ENCODE results near the gene ACR.
A peak's percentile ranks its signal among the peaks of the same experiment; 100 is the strongest.

Gene ACR

DNA sequence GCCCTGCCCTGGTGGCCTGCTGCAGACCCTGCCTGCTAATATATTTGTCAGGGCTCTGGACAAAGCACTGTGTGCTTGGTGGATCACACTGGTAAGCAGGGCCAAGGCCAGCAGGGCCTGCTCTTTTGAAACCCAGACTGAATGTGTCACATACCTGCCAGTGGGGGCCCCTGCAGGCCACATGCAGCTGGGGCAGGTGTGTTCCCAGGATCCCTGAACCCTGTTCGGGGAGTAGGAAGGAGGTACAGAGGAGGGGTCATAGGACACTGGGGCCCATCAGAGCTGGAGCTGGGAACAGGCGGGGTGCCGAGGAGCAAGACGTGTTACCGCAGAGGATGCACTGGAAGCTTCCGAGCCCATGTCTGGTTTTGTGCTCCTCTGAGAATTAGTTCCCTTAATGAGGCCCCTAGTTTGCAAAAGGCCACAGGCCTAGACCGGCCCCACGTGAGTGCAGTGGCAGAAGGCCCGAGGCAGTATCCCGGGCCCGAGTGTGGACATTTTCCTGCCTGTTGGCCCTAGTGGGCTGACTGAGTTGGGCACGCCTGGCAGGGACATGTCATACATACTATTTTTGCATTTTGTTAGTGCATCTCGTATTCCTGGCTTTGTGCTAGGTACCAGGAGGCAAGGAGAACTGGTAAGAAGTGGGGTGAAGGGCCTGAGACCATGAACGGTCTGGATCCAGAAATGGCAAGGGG, 11.2 kb upstream of the ACR start:
- no peak overlapping the region for H2AK5ac ChIP-seq (ENCODE audit: low read length, severe bottlenecking)
- no peak overlapping the region for H2BK15ac ChIP-seq (ENCODE audit: low read depth, poor library complexity, severe bottlenecking)
- no peak overlapping the region for H4K8ac ChIP-seq (ENCODE audit: low read length)
- H3K23ac ChIP-seq (ENCODE audit: low read length in 2 of 2) = no peak overlapping the region
- no peak overlapping the region for H2BK5ac ChIP-seq (ENCODE audit: low read depth, low read length, poor library complexity, severe bottlenecking)
- no peak overlapping the region for H4K91ac ChIP-seq (ENCODE audit: low read length)
- H2AFZ ChIP-seq (ENCODE audit: low read depth, low read length) = no peak overlapping the region
- H3K18ac ChIP-seq (ENCODE audit: low read depth in 1 of 2, low read length in 2 of 2) = no peak overlapping the region
- no peak for DNase-seq
- no peaks in the 10 kb centered on the region for H3K79me1 ChIP-seq (replicated peaks; ENCODE audit: low read length, poor library complexity, severe bottlenecking)
- no peak overlapping the region for H3K9ac ChIP-seq (ENCODE audit: low read length)
- H3K4me3 ChIP-seq (ENCODE audit: insufficient read depth in 1 of 2, low read depth in 1 of 2, low read length in 2 of 2) = no peak overlapping the region
- peaks cover 5% of the 10 kb centered on the region for H3K4me1 ChIP-seq (ENCODE audit: control insufficient read depth, insufficient read depth, low read depth, low read length)
- no peak overlapping the region for H3K27ac ChIP-seq (ENCODE audit: low read length, poor library complexity, severe bottlenecking)
- peaks cover 20 to 27% of the 10 kb centered on the region in 2 experiments for H3K27me3 ChIP-seq (ENCODE audit: control insufficient read depth in 1 of 2, insufficient read depth in 1 of 2, low read length in 2 of 2)
- H3K36me3 ChIP-seq (ENCODE audit: control insufficient read depth in 1 of 2, insufficient read depth in 2 of 2, low read depth in 1 of 2, low read length in 2 of 2) = peaks cover 0 to 17% of the 10 kb centered on the region in 2 experiments
- no peak overlapping the region for H3K14ac ChIP-seq (ENCODE audit: low read length in 2 of 2)
- no peak overlapping the region for H2BK12ac ChIP-seq (ENCODE audit: low read length in 2 of 2)
- H3K4me2 ChIP-seq (ENCODE audit: low read length, poor library complexity, severe bottlenecking) = no peak overlapping the region
- H2BK120ac ChIP-seq (ENCODE audit: low read depth, low read length) = no peak overlapping the region
- no peak overlapping the region for H3K4ac ChIP-seq (ENCODE audit: low read depth in 1 of 2, low read length in 2 of 2)
- 91% methylated on average over 14 of the region's 14 CpGs for WGBS
- H3K9me3 ChIP-seq (ENCODE audit: control insufficient read depth, low read length) = no peaks in the 10 kb centered on the region

DNA sequence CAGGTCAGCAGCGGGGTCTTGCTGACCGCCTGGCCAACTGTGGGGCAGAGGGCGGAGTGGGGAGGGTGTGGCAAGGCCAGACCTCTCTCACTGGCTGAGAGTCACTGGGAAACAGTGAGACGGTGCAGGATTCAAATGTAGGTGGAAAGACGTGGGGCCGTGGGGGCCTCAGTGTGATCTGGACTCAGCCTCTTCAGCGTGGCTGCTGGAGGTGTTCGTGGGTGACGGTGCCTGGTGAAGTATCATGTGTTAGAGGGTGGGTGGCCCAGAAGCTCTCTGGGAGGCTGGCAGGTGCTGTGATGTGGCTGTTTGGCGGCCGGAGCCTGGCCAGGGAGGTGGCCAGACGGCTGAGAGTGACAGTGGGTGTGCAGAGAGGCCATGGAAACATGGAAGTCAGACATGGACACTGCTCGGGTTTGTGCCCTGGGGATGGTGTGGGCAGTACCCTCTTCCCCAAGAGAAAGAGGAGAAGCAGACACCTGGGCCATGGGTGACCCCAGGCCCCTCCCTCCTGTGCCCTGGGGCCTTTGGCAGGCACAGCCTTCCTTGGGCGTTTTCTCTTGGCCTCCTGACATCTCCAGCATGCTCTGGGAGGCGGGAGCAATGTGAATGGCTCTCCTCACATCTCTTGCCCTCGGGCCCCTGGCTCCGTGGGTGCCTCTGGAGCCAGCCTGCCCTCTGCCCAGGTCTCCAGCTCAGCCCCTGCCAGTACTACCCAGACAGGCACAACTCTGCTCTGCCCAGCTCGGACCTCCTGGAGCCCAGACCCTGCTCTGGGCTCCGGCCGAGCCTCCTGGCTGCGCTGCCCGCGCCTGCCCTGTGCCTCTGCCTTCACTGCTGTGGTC, 10.1 kb upstream of the ACR start:
- Histone ChIP-seq H3K9ac (ENCODE audit: low read length) (no peak overlapping the region), H3K18ac (ENCODE audit: low read depth in 1 of 2, low read length in 2 of 2) (no peak overlapping the region), H3K36me3 (ENCODE audit: control insufficient read depth in 1 of 2, insufficient read depth in 2 of 2, low read depth in 1 of 2, low read length in 2 of 2) (peaks cover 0 to 11% of the 10 kb centered on the region in 2 experiments), H3K23ac (ENCODE audit: low read length in 2 of 2) (no peak overlapping the region), H2BK120ac (ENCODE audit: low read depth, low read length) (no peak overlapping the region), H3K4ac (ENCODE audit: low read depth in 1 of 2, low read length in 2 of 2) (no peak overlapping the region), H3K9me3 (ENCODE audit: control insufficient read depth, low read length) (no peaks in the 10 kb centered on the region), H2AFZ (ENCODE audit: low read depth, low read length) (no peak overlapping the region), H2AK5ac (ENCODE audit: low read length, severe bottlenecking) (no peak overlapping the region), H3K14ac (ENCODE audit: low read length in 2 of 2) (no peak overlapping the region), H2BK15ac (ENCODE audit: low read depth, poor library complexity, severe bottlenecking) (no peak overlapping the region), H2BK5ac (ENCODE audit: low read depth, low read length, poor library complexity, severe bottlenecking) (no peak overlapping the region), H3K79me1 (replicated peaks; ENCODE audit: low read length, poor library complexity, severe bottlenecking) (no peaks in the 10 kb centered on the region), H4K8ac (ENCODE audit: low read length) (peak overlapping the region; percentile 9), H2BK12ac (ENCODE audit: low read length in 2 of 2) (no peak overlapping the region), H3K4me2 (ENCODE audit: low read length, poor library complexity, severe bottlenecking) (no peak overlapping the region), H3K4me3 (ENCODE audit: insufficient read depth in 1 of 2, low read depth in 1 of 2, low read length in 2 of 2) (no peak overlapping the region), H3K27me3 (ENCODE audit: control insufficient read depth in 1 of 2, insufficient read depth in 1 of 2, low read length in 2 of 2) (peaks cover 10 to 19% of the 10 kb centered on the region in 2 experiments), H3K4me1 (ENCODE audit: control insufficient read depth, insufficient read depth, low read depth, low read length) (peaks cover 11% of the 10 kb centered on the region), H3K27ac (ENCODE audit: low read length, poor library complexity, severe bottlenecking) (no peak overlapping the region), H4K91ac (ENCODE audit: low read length) (no peak overlapping the region)
- no peak for DNase-seq
- WGBS = 89% methylated on average over 23 of the region's 23 CpGs

DNA sequence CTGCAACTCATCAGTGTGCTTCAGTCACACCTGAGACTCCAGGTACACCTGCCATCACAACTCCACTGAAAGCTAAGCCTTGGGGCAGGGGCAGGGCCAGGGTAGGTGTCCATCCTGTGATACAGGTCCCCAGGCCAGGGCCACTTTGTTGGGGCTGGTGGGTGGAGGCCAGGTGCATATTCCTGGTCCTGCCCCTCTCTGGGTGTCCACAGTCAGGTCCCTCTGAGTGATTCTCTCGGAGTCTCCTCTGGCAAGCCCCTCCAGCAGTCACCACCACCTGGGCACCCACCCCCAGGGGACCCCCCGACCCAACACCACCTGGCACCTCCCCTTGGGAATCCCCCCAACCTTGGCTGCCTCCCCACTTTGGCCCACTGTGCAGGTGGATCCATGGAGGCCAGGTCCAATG, 9.5 kb upstream of the ACR start:
- Histone ChIP-seq H3K36me3 (ENCODE audit: control insufficient read depth in 1 of 2, insufficient read depth in 2 of 2, low read depth in 1 of 2, low read length in 2 of 2) (peaks cover 0 to 11% of the 10 kb centered on the region in 2 experiments), H3K27me3 (ENCODE audit: control insufficient read depth in 1 of 2, insufficient read depth in 1 of 2, low read length in 2 of 2) (peaks cover 7 to 19% of the 10 kb centered on the region in 2 experiments), H3K79me1 (replicated peaks; ENCODE audit: low read length, poor library complexity, severe bottlenecking) (no peaks in the 10 kb centered on the region), H2BK15ac (ENCODE audit: low read depth, poor library complexity, severe bottlenecking) (no peak overlapping the region), H2BK120ac (ENCODE audit: low read depth, low read length) (no peak overlapping the region), H2BK12ac (ENCODE audit: low read length in 2 of 2) (no peak overlapping the region), H3K23ac (ENCODE audit: low read length in 2 of 2) (no peak overlapping the region), H3K27ac (ENCODE audit: low read length, poor library complexity, severe bottlenecking) (no peak overlapping the region), H3K14ac (ENCODE audit: low read length in 2 of 2) (no peak overlapping the region), H2BK5ac (ENCODE audit: low read depth, low read length, poor library complexity, severe bottlenecking) (no peak overlapping the region), H3K4ac (ENCODE audit: low read depth in 1 of 2, low read length in 2 of 2) (no peak overlapping the region), H3K4me1 (ENCODE audit: control insufficient read depth, insufficient read depth, low read depth, low read length) (peaks cover 11% of the 10 kb centered on the region), H3K9ac (ENCODE audit: low read length) (no peak overlapping the region), H4K8ac (ENCODE audit: low read length) (no peak overlapping the region), H2AK5ac (ENCODE audit: low read length, severe bottlenecking) (no peak overlapping the region), H3K4me3 (ENCODE audit: insufficient read depth in 1 of 2, low read depth in 1 of 2, low read length in 2 of 2) (no peak overlapping the region), H3K9me3 (ENCODE audit: control insufficient read depth, low read length) (no peaks in the 10 kb centered on the region), H4K91ac (ENCODE audit: low read length) (no peak overlapping the region), H3K4me2 (ENCODE audit: low read length, poor library complexity, severe bottlenecking) (no peak overlapping the region), H2AFZ (ENCODE audit: low read depth, low read length) (no peak overlapping the region), H3K18ac (ENCODE audit: low read depth in 1 of 2, low read length in 2 of 2) (no peak overlapping the region)
- no peak for DNase-seq
- WGBS = 71% methylated on average over 2 of the region's 2 CpGs

DNA sequence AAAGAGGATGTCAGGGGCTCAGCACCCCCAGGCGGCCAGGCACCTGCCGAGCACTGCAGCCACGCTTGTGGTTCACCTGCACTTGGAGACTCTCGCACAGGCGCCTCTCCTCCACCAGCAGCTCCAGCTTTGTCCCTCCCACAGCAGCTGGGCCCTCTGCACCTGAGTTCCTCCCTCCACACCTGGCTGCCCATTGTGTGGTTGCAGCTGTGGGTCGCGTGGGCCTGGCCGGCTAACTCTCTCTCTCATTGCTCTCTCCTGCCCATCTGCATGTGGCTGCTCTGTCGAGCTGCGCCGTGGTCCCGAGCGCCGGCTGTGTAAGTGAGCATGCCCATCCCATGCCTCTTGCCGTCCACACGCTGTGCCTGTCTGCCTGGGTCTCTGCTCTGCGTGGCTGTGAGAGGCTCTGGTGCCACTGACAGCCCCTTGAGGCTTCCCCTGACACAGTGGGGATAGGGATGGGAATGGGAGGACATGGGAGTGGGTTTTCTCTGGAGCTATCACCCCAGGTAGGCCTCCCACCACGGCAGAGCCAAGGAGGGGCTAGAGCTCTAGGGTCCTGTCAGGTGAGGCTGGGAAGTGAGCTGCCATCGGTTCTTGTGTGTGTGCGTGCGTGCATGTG, 8.5 kb upstream of the ACR start:
- Histone ChIP-seq H3K9me3 (ENCODE audit: control insufficient read depth, low read length) (no peaks in the 10 kb centered on the region), H4K8ac (ENCODE audit: low read length) (no peak overlapping the region)

More for the DNA sequence above, 8.5 kb upstream of the ACR start:
- Histone ChIP-seq H3K36me3 (ENCODE audit: control insufficient read depth in 1 of 2, insufficient read depth in 2 of 2, low read depth in 1 of 2, low read length in 2 of 2) (peaks cover 0 to 11% of the 10 kb centered on the region in 2 experiments), H3K4me1 (ENCODE audit: control insufficient read depth, insufficient read depth, low read depth, low read length) (peaks cover 9% of the 10 kb centered on the region), H3K27me3 (ENCODE audit: control insufficient read depth in 1 of 2, insufficient read depth in 1 of 2, low read length in 2 of 2) (peaks cover 10 to 25% of the 10 kb centered on the region in 2 experiments), H2AK5ac (ENCODE audit: low read length, severe bottlenecking) (no peak overlapping the region), H2AFZ (ENCODE audit: low read depth, low read length) (no peak overlapping the region), H3K4me2 (ENCODE audit: low read length, poor library complexity, severe bottlenecking) (no peak overlapping the region), H2BK15ac (ENCODE audit: low read depth, poor library complexity, severe bottlenecking) (peak overlapping the region; percentile 57), H3K27ac (ENCODE audit: low read length, poor library complexity, severe bottlenecking) (no peak overlapping the region), H3K9ac (ENCODE audit: low read length) (no peak overlapping the region), H2BK12ac (ENCODE audit: low read length in 2 of 2) (no peak overlapping the region), H3K14ac (ENCODE audit: low read length in 2 of 2) (no peak overlapping the region), H2BK5ac (ENCODE audit: low read depth, low read length, poor library complexity, severe bottlenecking) (no peak overlapping the region), H3K4me3 (ENCODE audit: insufficient read depth in 1 of 2, low read depth in 1 of 2, low read length in 2 of 2) (no peak overlapping the region), H3K18ac (ENCODE audit: low read depth in 1 of 2, low read length in 2 of 2) (no peak overlapping the region), H3K4ac (ENCODE audit: low read depth in 1 of 2, low read length in 2 of 2) (no peak overlapping the region), H3K79me1 (replicated peaks; ENCODE audit: low read length, poor library complexity, severe bottlenecking) (no peaks in the 10 kb centered on the region), H4K91ac (ENCODE audit: low read length) (no peak overlapping the region), H3K23ac (ENCODE audit: low read length in 2 of 2) (no peak overlapping the region), H2BK120ac (ENCODE audit: low read depth, low read length) (no peak overlapping the region)
- no peak for DNase-seq
- 86% methylated on average over 21 of the region's 21 CpGs for WGBS

Data from mesenchymal stem cell (in vitro differentiated cells and primary cell).